HCT116 (cell line): ENCODE data around the gene SYCE3. TPM values are rescaled to one million over a fixed set of nuclear protein-coding genes. Genes with fewer than 3 reads are reported as not detected.

Experiments
- ATAC-seq: fragments of 200-7000 bp; cut with Tn5 transposase; 2 replicates; pipeline ENCODE4 v1.9.1; 2020; ENCODE audit warnings: mild to moderate bottlenecking, moderate library complexity
- BruUV-seq: library from RNA; stranded (reverse); fragments of 400-500 nt; replicated peaks from 2 replicates; lab custom pipeline; 2021; lab: Mats Ljungman, UMichigan
- CTCF ChIA-PET: fragments of 300-600 bp; sonication (Branson Sonifier 250); formaldehyde crosslinking; loops from one replicate; lab custom pipeline; 2021; ENCODE audit warnings: antibody characterized with exemption; lab: Charles Lee
- POLR2A ChIA-PET: fragments of 300-600, 350-600 bp; sonication (Branson Sonifier 250); formaldehyde crosslinking; loops from one replicate; lab custom pipeline; 2021; ENCODE audit warnings: antibody characterized with exemption; lab: Charles Lee
- RAD21 ChIA-PET, 2 experiments: fragments of 300-600 bp; sonication (Branson Sonifier 250); formaldehyde crosslinking; loops; one replicate each; lab custom pipeline; 2023; ENCODE audit warnings: low total read pairs in 2 of 2; ENCODE audit not compliant: uncharacterized antibody in 2 of 2, unreplicated experiment in 2 of 2, low non-redundant PET in 1 of 2; lab: Charles Lee
- DNase-seq: peaks from one replicate; pipeline ENCODE4 v3.0.0-alpha.2; 2010; ENCODE audit warnings: low read depth, low spot score
- H2AFZ ChIP-seq: fragments of 200-600 bp; shearing (Covaris generic), sonication (generic); 2 replicates; pipeline ENCODE4 v1.6.1; 2017; ENCODE audit warnings: low read depth, mixed run types, mixed read lengths, antibody characterized with exemption, low read length; ENCODE audit not compliant: poor library complexity, severe bottlenecking
- H3K27ac ChIP-seq: 2 replicates; pipeline ENCODE4 v1.5.1; 2012; ENCODE audit warnings: low read depth, low read length
- H3K27me3 ChIP-seq: fragments of 200-600 bp; sonication (generic); 2 replicates; pipeline ENCODE4 v1.6.1; 2016; ENCODE audit warnings: mixed run types, low read length, mixed read lengths; ENCODE audit not compliant: insufficient read depth
- H3K36me3 ChIP-seq, 2 experiments: fragments of 200-500 bp in 1 of 2; fragments of 200-600 bp in 1 of 2; sonication (Bioruptor generic) in 1 of 2; sonication (generic) in 1 of 2; 2 replicates each; pipeline versions ENCODE4 v1.5.1 to v1.6.1; 2014 to 2016; ENCODE audit warnings: low read length in 2 of 2, inconsistent platforms in 1 of 2, mixed read lengths in 1 of 2, mixed run types in 1 of 2; ENCODE audit not compliant: insufficient read depth in 2 of 2, control insufficient read depth in 1 of 2
- H3K4me1 ChIP-seq, 2 experiments: fragments of 200-600 bp in 1 of 2; sonication (generic) in 1 of 2; 2 replicates each; pipeline versions ENCODE4 v1.5.1 to v1.6.1; 2012 to 2017; ENCODE audit warnings: low read length in 2 of 2, inconsistent platforms in 1 of 2, mild to moderate bottlenecking in 1 of 2, mixed read lengths in 1 of 2, mixed run types in 1 of 2, moderate library complexity in 1 of 2; ENCODE audit not compliant: insufficient read depth in 2 of 2, control insufficient read depth in 1 of 2
- H3K4me2 ChIP-seq: fragments of 200-600 bp; sonication (generic); 2 replicates; pipeline ENCODE4 v1.6.1; 2017; ENCODE audit warnings: mixed run types, low read length, mixed read lengths
- H3K4me3 ChIP-seq, 2 experiments: fragments of 200-600 bp in 1 of 2; sonication (generic) in 1 of 2; replicated peaks in 1 of 2; 2 replicates each; pipeline ENCODE4 v1.5.1; 2011 to 2016; ENCODE audit warnings: low read length in 2 of 2, control low read depth in 1 of 2, low read depth in 1 of 2, mild to moderate bottlenecking in 1 of 2, mixed read lengths in 1 of 2, mixed run types in 1 of 2
- H3K79me2 ChIP-seq: fragments of 200-600 bp; sonication (generic); 2 replicates; pipeline ENCODE4 v1.6.1; 2017; ENCODE audit warnings: mild to moderate bottlenecking, mixed run types, low read length, moderate library complexity, mixed read lengths; ENCODE audit not compliant: insufficient read depth
- H3K9ac ChIP-seq: fragments of 200-600 bp; sonication (generic); 2 replicates; pipeline ENCODE4 v1.6.1; 2016; ENCODE audit warnings: low read length, mixed read lengths
- H3K9me2 ChIP-seq: fragments of 200-600 bp; sonication (generic), shearing (Covaris generic); 2 replicates; pipeline ENCODE4 v1.6.1; 2017; ENCODE audit warnings: mixed run types, mild to moderate bottlenecking, moderate library complexity; ENCODE audit not compliant: insufficient read depth
- H3K9me3 ChIP-seq, 2 experiments: fragments of 200-500 bp in 1 of 2; fragments of 200-600 bp in 1 of 2; sonication (Bioruptor generic) in 1 of 2; sonication (generic) in 1 of 2; 2 replicates each; pipeline ENCODE4 v1.6.1; 2014 to 2017; ENCODE audit warnings: low read length in 2 of 2, mixed read lengths in 2 of 2, inconsistent platforms in 1 of 2, low read depth in 1 of 2, mild to moderate bottlenecking in 1 of 2, mixed run types in 1 of 2, moderate library complexity in 1 of 2; ENCODE audit not compliant: control insufficient read depth in 1 of 2, insufficient read depth in 1 of 2
- H4K20me1 ChIP-seq: fragments of 200-600 bp; sonication (generic), shearing (Covaris generic); 2 replicates; pipeline ENCODE4 v1.6.1; 2017; ENCODE audit warnings: mixed run types, mild to moderate bottlenecking, moderate library complexity; ENCODE audit not compliant: insufficient read depth
- CBX3 ChIP-seq: IDR thresholded peaks from 2 replicates; pipeline ENCODE4 v1.6.1; 2012; ENCODE audit warnings: low read depth
- ELF1 ChIP-seq: IDR thresholded peaks from 2 replicates; pipeline ENCODE4 v1.6.1; 2012; ENCODE audit warnings: low read depth, borderline replicate concordance
- EZH2phosphoT487 ChIP-seq: fragments of 200-600 bp; IDR thresholded peaks from 2 replicates; pipeline ENCODE4 v1.6.1; 2018; ENCODE audit warnings: antibody characterized with exemption, borderline replicate concordance
- FOSL1 ChIP-seq: IDR thresholded peaks from 2 replicates; pipeline ENCODE4 v1.6.1; 2012; ENCODE audit warnings: low read depth
- ZNF274 ChIP-seq: fragments of 200-500 bp; sonication (Bioruptor generic); IDR thresholded peaks from 2 replicates; pipeline ENCODE4 v1.6.1; 2014; ENCODE audit warnings: mild to moderate bottlenecking, low read depth, low read length, inconsistent platforms
- intact Hi-C: fragments of 100-400 bp; cut with micrococcal nuclease; formaldehyde crosslinking; loops from 2 replicates; pipeline ENCODE4 v1.10.0; 2022
- total RNA-seq: library from RNA; stranded (reverse); gene quantifications from one replicate; pipeline ENCODE4 v1.2.1, GENCODE V29; 2021; ENCODE audit not compliant: unreplicated experiment
- TF ChIP-seq, protein P1 (sequence below): IDR thresholded peaks from 2 replicates; pipeline ENCODE4 v1.6.1; 2012
- TF ChIP-seq, protein P2 (sequence below): IDR thresholded peaks from 2 replicates; pipeline ENCODE4 v1.6.1; 2011; ENCODE audit warnings: mild to moderate bottlenecking, low read length, moderate library complexity; ENCODE audit not compliant: insufficient replicate concordance; ENCODE audit errors: extremely low read depth
- TF ChIP-seq, protein P3 (sequence below): IDR thresholded peaks from 2 replicates; pipeline ENCODE4 v1.6.1; 2012
- TF ChIP-seq, protein P4 (sequence below): IDR thresholded peaks from 2 replicates; pipeline ENCODE4 v1.6.1; 2012; ENCODE audit warnings: low read depth

SYCE3 gene
- total RNA-seq, 1 experiment from 2014 or later = not detected

DNA sequence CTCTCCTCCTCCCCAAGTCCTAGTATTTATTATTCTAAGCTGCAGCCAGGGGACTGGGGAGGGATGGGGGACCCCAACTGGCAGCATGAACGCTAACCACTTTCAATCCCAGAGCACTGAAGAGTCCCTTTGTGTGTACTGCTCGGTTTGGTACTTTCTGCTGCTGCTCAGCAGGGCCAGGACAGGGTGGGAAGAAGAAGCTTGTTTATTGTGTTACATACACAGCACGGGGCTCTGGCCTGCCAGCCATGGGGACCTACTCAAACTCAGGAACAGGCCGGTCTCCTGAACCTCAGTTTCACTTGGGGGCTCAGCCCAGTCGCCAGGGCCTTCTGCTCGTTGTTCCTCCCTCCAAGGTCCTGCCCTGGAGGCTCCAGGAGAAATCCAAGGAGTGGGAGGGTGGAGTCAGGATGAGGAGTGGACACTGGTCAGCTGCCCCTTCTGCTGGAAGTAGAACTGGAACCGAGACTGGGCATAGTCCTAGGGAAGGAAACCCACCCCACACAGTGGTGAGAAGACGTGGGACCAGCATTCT is 16.1 kb upstream of the SYCE3 start:
- POLR2A ChIA-PET = no interaction called here
- CTCF ChIA-PET = no interaction called here
- RAD21 ChIA-PET = no interaction called here

More for the DNA sequence above, 16.1 kb upstream of the SYCE3 start:
- Histone ChIP-seq H3K9me2 (no peaks in the 10 kb centered on the region), H3K9ac (no peak overlapping the region), H3K27me3 (no peaks in the 10 kb centered on the region), H3K79me2 (peaks cover 16% of the 10 kb centered on the region; the same call in 1 of the 2 replicates), H2AFZ (no peak overlapping the region), H3K4me1 (peaks cover 5 to 18% of the 10 kb centered on the region in 2 experiments), H4K20me1 (no peaks in the 10 kb centered on the region), H3K9me3 (no peaks in the 10 kb centered on the region), H3K27ac (no peak overlapping the region), H3K4me2 (no peak overlapping the region), H3K36me3 (no peaks in the 10 kb centered on the region; a peak in 2 of 4 replicates), H3K4me3 (no peak overlapping the region)
- no peak for DNase-seq
- no TSS peak for BruUV-seq
- TF ChIP-seq, protein P1, sequence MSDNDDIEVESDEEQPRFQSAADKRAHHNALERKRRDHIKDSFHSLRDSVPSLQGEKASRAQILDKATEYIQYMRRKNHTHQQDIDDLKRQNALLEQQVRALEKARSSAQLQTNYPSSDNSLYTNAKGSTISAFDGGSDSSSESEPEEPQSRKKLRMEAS = no peak
- TF ChIP-seq EZH2phosphoT487 (no peak), ZNF274 (no peak), FOSL1 (no peak), CBX3 (no peak), ELF1 (no peak)
- TF ChIP-seq, protein P2, sequence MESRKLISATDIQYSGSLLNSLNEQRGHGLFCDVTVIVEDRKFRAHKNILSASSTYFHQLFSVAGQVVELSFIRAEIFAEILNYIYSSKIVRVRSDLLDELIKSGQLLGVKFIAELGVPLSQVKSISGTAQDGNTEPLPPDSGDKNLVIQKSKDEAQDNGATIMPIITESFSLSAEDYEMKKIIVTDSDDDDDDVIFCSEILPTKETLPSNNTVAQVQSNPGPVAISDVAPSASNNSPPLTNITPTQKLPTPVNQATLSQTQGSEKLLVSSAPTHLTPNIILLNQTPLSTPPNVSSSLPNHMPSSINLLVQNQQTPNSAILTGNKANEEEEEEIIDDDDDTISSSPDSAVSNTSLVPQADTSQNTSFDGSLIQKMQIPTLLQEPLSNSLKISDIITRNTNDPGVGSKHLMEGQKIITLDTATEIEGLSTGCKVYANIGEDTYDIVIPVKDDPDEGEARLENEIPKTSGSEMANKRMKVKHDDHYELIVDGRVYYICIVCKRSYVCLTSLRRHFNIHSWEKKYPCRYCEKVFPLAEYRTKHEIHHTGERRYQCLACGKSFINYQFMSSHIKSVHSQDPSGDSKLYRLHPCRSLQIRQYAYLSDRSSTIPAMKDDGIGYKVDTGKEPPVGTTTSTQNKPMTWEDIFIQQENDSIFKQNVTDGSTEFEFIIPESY = no peak
- TF ChIP-seq, protein P3, sequence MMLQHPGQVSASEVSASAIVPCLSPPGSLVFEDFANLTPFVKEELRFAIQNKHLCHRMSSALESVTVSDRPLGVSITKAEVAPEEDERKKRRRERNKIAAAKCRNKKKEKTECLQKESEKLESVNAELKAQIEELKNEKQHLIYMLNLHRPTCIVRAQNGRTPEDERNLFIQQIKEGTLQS = no peak
- TF ChIP-seq, protein P4, sequence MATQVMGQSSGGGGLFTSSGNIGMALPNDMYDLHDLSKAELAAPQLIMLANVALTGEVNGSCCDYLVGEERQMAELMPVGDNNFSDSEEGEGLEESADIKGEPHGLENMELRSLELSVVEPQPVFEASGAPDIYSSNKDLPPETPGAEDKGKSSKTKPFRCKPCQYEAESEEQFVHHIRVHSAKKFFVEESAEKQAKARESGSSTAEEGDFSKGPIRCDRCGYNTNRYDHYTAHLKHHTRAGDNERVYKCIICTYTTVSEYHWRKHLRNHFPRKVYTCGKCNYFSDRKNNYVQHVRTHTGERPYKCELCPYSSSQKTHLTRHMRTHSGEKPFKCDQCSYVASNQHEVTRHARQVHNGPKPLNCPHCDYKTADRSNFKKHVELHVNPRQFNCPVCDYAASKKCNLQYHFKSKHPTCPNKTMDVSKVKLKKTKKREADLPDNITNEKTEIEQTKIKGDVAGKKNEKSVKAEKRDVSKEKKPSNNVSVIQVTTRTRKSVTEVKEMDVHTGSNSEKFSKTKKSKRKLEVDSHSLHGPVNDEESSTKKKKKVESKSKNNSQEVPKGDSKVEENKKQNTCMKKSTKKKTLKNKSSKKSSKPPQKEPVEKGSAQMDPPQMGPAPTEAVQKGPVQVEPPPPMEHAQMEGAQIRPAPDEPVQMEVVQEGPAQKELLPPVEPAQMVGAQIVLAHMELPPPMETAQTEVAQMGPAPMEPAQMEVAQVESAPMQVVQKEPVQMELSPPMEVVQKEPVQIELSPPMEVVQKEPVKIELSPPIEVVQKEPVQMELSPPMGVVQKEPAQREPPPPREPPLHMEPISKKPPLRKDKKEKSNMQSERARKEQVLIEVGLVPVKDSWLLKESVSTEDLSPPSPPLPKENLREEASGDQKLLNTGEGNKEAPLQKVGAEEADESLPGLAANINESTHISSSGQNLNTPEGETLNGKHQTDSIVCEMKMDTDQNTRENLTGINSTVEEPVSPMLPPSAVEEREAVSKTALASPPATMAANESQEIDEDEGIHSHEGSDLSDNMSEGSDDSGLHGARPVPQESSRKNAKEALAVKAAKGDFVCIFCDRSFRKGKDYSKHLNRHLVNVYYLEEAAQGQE = no peak
- intact Hi-C loops = no loop called here
- no peak for ATAC-seq
